CD4-positive, alpha-beta T cell treated with Interleukin-12 subunit alpha and Interleukin-12 subunit beta, for 1 hour (primary cell): ENCODE data around the gene FBXO21.
A peak's percentile ranks its signal among the peaks of the same experiment; 100 is the strongest.
"Not testable (repeated sequence)": the region's sequence is repeated elsewhere in the genome, so short reads cannot be mapped to it uniquely, and the experiment has no call there.

Source experiments
- DNase-seq: peaks from one replicate; pipeline ENCODE4 v3.0.0-alpha.2; 2020

FBXO21 gene

GRCh38 chr12:117100851-117101673 lies 89.2 kb downstream of the FBXO21 start:
- DNase-seq: no peak

- no peak for DNase-seq
Measured at GRCh38 chr12:117100251-117100650, 90.0 kb downstream of the FBXO21 start.

- DNase-seq: peak; percentile 20
Measured at GRCh38 chr12:117098361-117099217, 91.7 kb downstream of the FBXO21 start.

GRCh38 chr12:117098024-117098360 lies 92.3 kb downstream of the FBXO21 start:
- no peak for DNase-seq

GRCh38 chr12:117097159-117097558 lies 93.1 kb downstream of the FBXO21 start:
- no peak for DNase-seq

GRCh38 chr12:117096501-117097042 lies 93.7 kb downstream of the FBXO21 start:
- DNase-seq: no peak

GRCh38 chr12:117095191-117095590 lies 95.1 kb downstream of the FBXO21 start:
- DNase-seq: not testable (repeated sequence)

- no peak for DNase-seq
Measured at GRCh38 chr12:117093918-117094630, 96.2 kb downstream of the FBXO21 start.

- no peak for DNase-seq
Measured at GRCh38 chr12:117093431-117093830, 96.8 kb downstream of the FBXO21 start.

- no peak for DNase-seq
Measured at GRCh38 chr12:117092886-117093285, 97.4 kb downstream of the FBXO21 start.

GRCh38 chr12:117092511-117092780 lies 97.8 kb downstream of the FBXO21 start:
- no peak for DNase-seq
